NOMO-1 (cell line): Measurements from ENCODE around the gene PMP22.
A peak's percentile ranks its signal among the peaks of the same experiment; 100 is the strongest.

Experiments used
- DNase-seq, 2 experiments: peaks; one replicate each; lab custom pipeline; 2025; ENCODE audit not compliant: unreplicated experiment in 2 of 2; lab: John Stamatoyannopoulos, UW

The PMP22 gene

GRCh38 chr17:15278380-15278779 is 13.3 kb upstream of the PMP22 start:
- DNase-seq = no peak

GRCh38 chr17:15274017-15274416 is 8.9 kb upstream of the PMP22 start:
- no peak for DNase-seq

GRCh38 chr17:15273141-15273793 is 8.1 kb upstream of the PMP22 start:
- no peak for DNase-seq

- no peak for DNase-seq
Measured at GRCh38 chr17:15271741-15272140, 6.6 kb upstream of the PMP22 start.

GRCh38 chr17:15270628-15271381 is 5.7 kb upstream of the PMP22 start:
- DNase-seq = peak; percentile 8 to 31

GRCh38 chr17:15269780-15270089 is 4.6 kb upstream of the PMP22 start:
- DNase-seq = no peak

GRCh38 chr17:15269087-15269779 is 4.1 kb upstream of the PMP22 start:
- DNase-seq = no peak

GRCh38 chr17:15268461-15268860 is 3.3 kb upstream of the PMP22 start:
- DNase-seq = no peak

GRCh38 chr17:15267996-15268395 is 2.9 kb upstream of the PMP22 start:
- no peak for DNase-seq

- DNase-seq = no peak
Measured at GRCh38 chr17:15266325-15267125, 1.4 kb upstream of the PMP22 start.

GRCh38 chr17:15264542-15264941 is 584 bp downstream of the PMP22 start:
- no peak for DNase-seq

GRCh38 chr17:15263680-15264079 is 1.4 kb downstream of the PMP22 start:
- no peak for DNase-seq

GRCh38 chr17:15263206-15263579 is 1.9 kb downstream of the PMP22 start:
- peak in 1 of 2 experiments; percentile 13 for DNase-seq

- peak; percentile 42 to 57 for DNase-seq
Measured at GRCh38 chr17:15262291-15263205, 2.6 kb downstream of the PMP22 start.

GRCh38 chr17:15261802-15262290 is 3.3 kb downstream of the PMP22 start:
- no peak for DNase-seq

GRCh38 chr17:15261258-15261801 is 3.8 kb downstream of the PMP22 start:
- peak in 1 of 2 experiments; percentile 12 for DNase-seq

GRCh38 chr17:15260376-15261257 is 4.5 kb downstream of the PMP22 start:
- DNase-seq = peak; percentile 64 to 68

GRCh38 chr17:15257796-15258512 is 7.2 kb downstream of the PMP22 start:
- no peak for DNase-seq
